Measurements from ENCODE around the gene OTUB1. TPM values are rescaled to one million over a fixed set of nuclear protein-coding genes. Genes with fewer than 3 reads are reported as not detected.

OTUB1 gene
- total RNA-seq, 2 experiments from 2014 or later = 86.8 to 93.6 TPM

DNA sequence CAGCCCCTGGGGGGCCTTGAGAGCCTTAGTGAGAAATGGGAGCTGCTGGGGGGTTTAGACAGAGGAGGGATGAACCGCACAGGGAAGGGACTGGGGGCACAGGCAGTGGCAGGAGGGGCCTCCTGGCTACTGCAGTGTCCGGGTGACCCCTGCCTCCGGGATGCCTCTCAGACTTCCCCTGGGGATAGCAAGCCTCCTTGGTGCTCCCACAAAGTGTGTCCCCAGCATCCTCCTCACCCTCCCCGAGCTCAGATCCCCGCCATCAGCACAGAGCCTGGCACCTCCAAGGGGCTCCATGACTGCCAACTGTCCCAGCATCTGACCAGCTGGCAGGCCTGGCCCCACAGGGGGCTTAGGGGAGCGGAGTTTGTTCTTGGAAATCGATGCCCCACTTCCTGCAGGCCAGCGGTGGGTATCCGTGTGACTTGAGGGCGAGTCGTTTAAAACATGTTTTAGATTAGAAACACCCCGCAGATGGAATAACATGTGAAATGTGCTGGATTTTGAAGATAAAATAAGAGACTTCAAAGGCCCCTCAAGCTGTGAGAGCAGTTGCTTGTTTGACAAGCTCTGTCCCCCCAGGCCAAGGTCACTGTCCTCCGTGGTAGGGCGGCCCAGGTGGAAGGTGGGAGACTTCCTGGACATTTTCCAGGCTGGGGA, 36.0 kb downstream of the OTUB1 start:
- ChIA-PET CTCF (no interaction called here), POLR2A (interaction anchor here (1.1 kb wide), 1 partner anchor 12 kb away, joined by 3 read pairs; no protein-coding TSS in a partner anchor)
- Mint-ChIP-seq H3K4me3 (no peak overlapping the region), H3K4me1 (no peaks in the 10 kb centered on the region), H3K27me3 (peaks cover 4% of the 10 kb centered on the region), H3K27ac (no peak overlapping the region), H3K9me3 (no peaks in the 10 kb centered on the region), H3K36me3 (ENCODE audit: low read depth) (no peaks in the 10 kb centered on the region)
- DNase-seq = no peak

- Mint-ChIP-seq H3K4me3 (no peak overlapping the region), H3K36me3 (ENCODE audit: low read depth) (no peaks in the 10 kb centered on the region), H3K4me1 (no peaks in the 10 kb centered on the region), H3K27ac (no peak overlapping the region), H3K27me3 (peaks cover 5% of the 10 kb centered on the region), H3K9me3 (no peaks in the 10 kb centered on the region)
- CTCF ChIA-PET = interaction anchor here (0.9 to 1.2 kb wide), 2 partner anchors 24 to 137 kb away, joined by 3 to 4 read pairs; no protein-coding TSS in a partner anchor
- POLR2A ChIA-PET = interaction anchor here (1.1 kb wide), 1 partner anchor 9 kb away, joined by 3 read pairs; no protein-coding TSS in a partner anchor
- DNase-seq = no peak
These were observed 37.8 kb downstream of the OTUB1 start for GRCh38 chr11:64023712-64024710.

GRCh38 chr11:64025205-64025604, 39.0 kb downstream of the OTUB1 start:
- DNase-seq = no peak
- ChIA-PET CTCF (no interaction called here), POLR2A (no interaction called here)
- Mint-ChIP-seq H3K4me1 (no peaks in the 10 kb centered on the region), H3K27ac (no peak overlapping the region), H3K9me3 (no peaks in the 10 kb centered on the region), H3K36me3 (ENCODE audit: low read depth) (no peaks in the 10 kb centered on the region), H3K27me3 (peaks cover 7% of the 10 kb centered on the region), H3K4me3 (no peak overlapping the region)

- no peak overlapping the region for H3K27ac Mint-ChIP-seq
These were observed 40.5 kb downstream of the OTUB1 start for GRCh38 chr11:64026575-64027205.

GRCh38 chr11:64027651-64028397, 41.6 kb downstream of the OTUB1 start:
- ChIA-PET POLR2A (no interaction called here), CTCF (interaction anchor here (0.6 kb wide), 1 partner anchor 29 kb away, joined by 3 read pairs; no protein-coding TSS in a partner anchor)
- no peak for DNase-seq
- Mint-ChIP-seq H3K4me3 (no peak overlapping the region), H3K36me3 (ENCODE audit: low read depth) (no peaks in the 10 kb centered on the region), H3K27me3 (peaks cover 10% of the 10 kb centered on the region), H3K27ac (no peak overlapping the region), H3K4me1 (no peaks in the 10 kb centered on the region), H3K9me3 (no peaks in the 10 kb centered on the region)

More at GRCh38 chr11:64026575-64027205, 40.5 kb downstream of the OTUB1 start:
- Mint-ChIP-seq H3K9me3 (no peaks in the 10 kb centered on the region), H3K36me3 (ENCODE audit: low read depth) (no peaks in the 10 kb centered on the region), H3K4me1 (no peaks in the 10 kb centered on the region), H3K27me3 (peaks cover 7% of the 10 kb centered on the region), H3K4me3 (no peak overlapping the region)
- ChIA-PET POLR2A (no interaction called here), CTCF (no interaction called here)
- no peak for DNase-seq

DNA sequence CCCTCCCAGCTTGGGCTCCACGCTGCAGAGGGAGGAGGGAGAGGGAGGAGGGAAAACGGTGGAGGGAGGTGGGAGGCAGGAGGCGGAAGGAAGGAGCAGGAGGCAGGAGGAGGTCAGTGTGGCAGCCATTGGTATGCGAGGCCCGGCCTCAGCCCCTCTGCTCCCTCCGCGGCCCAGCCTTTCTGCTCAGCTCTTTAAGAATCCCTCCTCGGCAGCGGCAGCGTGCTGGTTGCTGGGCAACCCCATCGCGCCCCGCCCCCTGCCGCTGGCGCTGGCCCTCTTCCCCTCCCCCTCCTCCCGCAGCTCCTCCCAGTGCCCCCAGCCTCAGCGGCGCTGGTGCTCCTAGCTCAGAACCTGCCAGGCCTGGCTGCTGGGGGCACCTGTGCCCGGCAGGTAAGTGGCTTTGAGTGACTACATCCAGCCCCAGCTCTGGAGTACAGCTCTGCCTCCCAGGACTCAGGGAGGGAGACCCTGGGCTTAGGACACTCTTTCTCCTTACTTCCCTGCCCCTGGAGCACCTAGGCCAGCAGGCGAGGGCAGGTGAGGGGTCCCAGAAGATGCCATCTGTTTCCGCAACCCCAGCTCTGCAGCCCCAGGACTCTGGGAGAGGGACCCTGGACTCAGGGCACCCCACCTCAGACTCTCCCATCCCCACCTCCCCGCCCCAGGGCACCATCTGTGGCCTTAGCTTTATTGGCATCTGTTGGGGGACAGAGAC, 42.3 kb downstream of the OTUB1 start:
- H3K27me3 Mint-ChIP-seq = peaks cover 11% of the 10 kb centered on the region
- DNase-seq = no peak
- H3K4me3 Mint-ChIP-seq = no peak overlapping the region
- POLR2A ChIA-PET = no interaction called here
- no peaks in the 10 kb centered on the region for H3K36me3 Mint-ChIP-seq (ENCODE audit: low read depth)
- no peaks in the 10 kb centered on the region for H3K9me3 Mint-ChIP-seq
- CTCF ChIA-PET = interaction anchor here (0.6 kb wide), 1 partner anchor 29 kb away, joined by 3 read pairs; no protein-coding TSS in a partner anchor
- no peaks in the 10 kb centered on the region for H3K4me1 Mint-ChIP-seq
- H3K27ac Mint-ChIP-seq = no peak overlapping the region

DNA sequence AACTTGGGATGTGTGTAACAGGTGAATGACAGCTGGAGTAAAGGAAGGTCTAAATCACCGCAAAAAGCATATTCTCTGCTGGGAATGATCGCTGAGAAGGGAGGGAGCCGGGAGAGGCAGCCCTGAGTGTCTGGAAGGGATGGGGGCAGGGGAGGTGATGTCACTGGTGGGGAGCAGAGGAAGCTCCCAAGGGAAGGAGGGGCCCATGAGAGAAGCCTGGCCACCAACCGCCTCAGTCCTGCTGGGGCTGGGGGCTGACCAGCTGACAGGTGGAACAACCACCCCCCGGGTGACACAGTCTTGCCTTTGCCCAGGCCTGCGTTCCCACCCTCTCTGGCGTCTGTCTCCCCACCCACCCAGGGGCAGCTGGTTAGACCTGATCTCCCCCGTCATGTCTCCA, 43.5 kb downstream of the OTUB1 start:
- peaks cover 22% of the 10 kb centered on the region for H3K27me3 Mint-ChIP-seq
- H3K36me3 Mint-ChIP-seq (ENCODE audit: low read depth) = no peaks in the 10 kb centered on the region
- POLR2A ChIA-PET = no interaction called here
- DNase-seq = no peak
- no peaks in the 10 kb centered on the region for H3K9me3 Mint-ChIP-seq
- no peak overlapping the region for H3K27ac Mint-ChIP-seq
- CTCF ChIA-PET = no interaction called here
- H3K4me1 Mint-ChIP-seq = no peaks in the 10 kb centered on the region
- no peak overlapping the region for H3K4me3 Mint-ChIP-seq

DNA sequence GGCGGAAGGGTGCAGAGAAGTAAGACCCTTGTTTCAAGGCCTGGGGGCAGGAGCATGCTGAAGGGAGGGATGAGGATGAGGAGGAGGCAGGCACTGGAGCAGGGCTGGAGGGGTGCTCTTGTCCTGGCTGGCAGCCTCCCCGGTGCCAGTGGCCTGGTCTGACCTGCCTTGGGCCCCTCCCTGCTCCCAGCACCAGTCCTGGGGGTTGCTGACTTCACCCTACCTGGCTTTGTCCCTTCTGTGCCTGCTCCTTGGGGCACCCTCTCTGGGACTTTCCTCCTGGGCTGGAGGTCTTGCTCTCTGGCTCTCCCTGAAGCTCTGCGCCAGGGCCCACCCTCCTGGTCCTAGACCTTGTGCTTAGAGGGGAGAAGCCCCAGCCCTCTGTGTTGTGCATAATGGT, 44.8 kb downstream of the OTUB1 start:
- CTCF ChIA-PET = no interaction called here
- Mint-ChIP-seq H3K4me1 (peaks cover 3% of the 10 kb centered on the region), H3K27ac (no peak overlapping the region), H3K4me3 (no peak overlapping the region), H3K36me3 (ENCODE audit: low read depth) (peaks cover 2% of the 10 kb centered on the region), H3K9me3 (no peaks in the 10 kb centered on the region), H3K27me3 (peaks cover 27% of the 10 kb centered on the region)
- DNase-seq = no peak
- POLR2A ChIA-PET = no interaction called here

DNA sequence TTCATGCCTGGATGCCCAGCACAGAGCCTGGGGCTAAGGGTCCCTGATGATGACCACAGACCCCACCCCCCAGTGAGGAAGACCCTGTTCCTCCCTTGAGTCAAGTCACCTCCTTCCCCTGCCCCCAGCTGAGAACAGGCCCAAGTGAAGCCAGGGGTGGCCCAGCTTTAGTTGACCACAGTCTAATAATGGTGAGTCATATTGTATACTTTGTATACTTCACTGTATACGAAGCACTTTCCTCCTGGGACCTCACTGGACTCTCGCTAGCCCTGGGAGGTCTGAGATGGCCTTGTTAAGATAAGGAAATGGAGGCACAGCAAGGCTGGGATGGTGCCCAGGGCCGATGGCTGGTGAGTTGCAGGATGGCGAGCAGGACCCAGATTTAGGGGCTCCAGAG, 45.8 kb downstream of the OTUB1 start:
- Mint-ChIP-seq H3K27ac (no peak overlapping the region), H3K4me3 (no peak overlapping the region), H3K27me3 (peaks cover 28% of the 10 kb centered on the region), H3K36me3 (ENCODE audit: low read depth) (peaks cover 2% of the 10 kb centered on the region), H3K9me3 (no peaks in the 10 kb centered on the region), H3K4me1 (peaks cover 3% of the 10 kb centered on the region)
- ChIA-PET POLR2A (no interaction called here), CTCF (no interaction called here)
- no peak for DNase-seq

- DNase-seq = no peak
- Mint-ChIP-seq H3K27ac (no peak overlapping the region), H3K9me3 (no peaks in the 10 kb centered on the region), H3K4me3 (no peak overlapping the region), H3K27me3 (peaks cover 35% of the 10 kb centered on the region), H3K4me1 (peaks cover 3% of the 10 kb centered on the region), H3K36me3 (ENCODE audit: low read depth) (peaks cover 2% of the 10 kb centered on the region)
- ChIA-PET CTCF (interaction anchor here (1.0 to 1.6 kb wide), 2 partner anchors 111 to 197 kb away, joined by 3 read pairs; no protein-coding TSS in a partner anchor), POLR2A (interaction anchor here (1.1 kb wide), 1 partner anchor 11 kb away, joined by 3 read pairs; no protein-coding TSS in a partner anchor)
These were observed 48.2 kb downstream of the OTUB1 start for GRCh38 chr11:64034411-64034811.

- Mint-ChIP-seq H3K9me3 (no peaks in the 10 kb centered on the region), H3K27me3 (peaks cover 33% of the 10 kb centered on the region), H3K4me1 (peaks cover 3% of the 10 kb centered on the region), H3K27ac (no peak overlapping the region), H3K4me3 (no peak overlapping the region), H3K36me3 (ENCODE audit: low read depth) (peaks cover 2% of the 10 kb centered on the region)
- CTCF ChIA-PET = no interaction called here
- DNase-seq = no peak
- POLR2A ChIA-PET = interaction anchor here (1.1 kb wide), 1 partner anchor 12 kb away, joined by 3 read pairs; no protein-coding TSS in a partner anchor
These were observed 48.9 kb downstream of the OTUB1 start for GRCh38 chr11:64035081-64035524.

- H3K9me3 Mint-ChIP-seq = no peaks in the 10 kb centered on the region
- ChIA-PET CTCF (no interaction called here), POLR2A (no interaction called here)
- peaks cover 33% of the 10 kb centered on the region for H3K27me3 Mint-ChIP-seq
- no peak within 1 kb of the TSS for H3K27ac Mint-ChIP-seq
- H3K4me3 Mint-ChIP-seq = no peak within 1 kb of the TSS
- peaks cover 3% of the 10 kb centered on the region for H3K4me1 Mint-ChIP-seq
- DNase-seq = no peak
- H3K36me3 Mint-ChIP-seq (ENCODE audit: low read depth) = peaks cover 2% of the 10 kb centered on the region
These were observed 49.3 kb downstream of the OTUB1 start, which contains the start of gene FLRT1 for GRCh38 chr11:64035576-64035975. TSS of gene FLRT1 (plus strand) at chr11:64035931. CDS start at chr11:64116268, 80,337 bp downstream.
